Measurements from ENCODE around the gene FAM240B. TPM values are rescaled to one million over a fixed set of nuclear protein-coding genes. Genes with fewer than 3 reads are reported as not detected.

Gene FAM240B
- total and polyA plus RNA-seq, 2 of the 13 experiments (the other 11 are each of a cell fraction or from before 2014, with no cell fraction given), result not detected

- H3K4me1 ChIP-seq (ENCODE audit: insufficient read depth, low read length), result no peaks in the 10 kb centered on the region
- no peaks in the 10 kb centered on the region for H3K36me3 ChIP-seq (replicated peaks in 1 of 2; ENCODE audit: control insufficient read depth in 1 of 2, insufficient read depth in 2 of 2, low read length in 2 of 2)
- CTCF ChIA-PET (ENCODE audit: low intra/inter-chr PET ratio, low total read pairs), result no interaction called here
- no TSS peak for BruUV-seq (replicated peaks)
- no peak overlapping the region for H3K9ac ChIP-seq (ENCODE audit: insufficient read depth, low read depth, low read length)
- no peak overlapping the region for H3K4me3 ChIP-seq (replicated peaks in 1 of 3; ENCODE audit: insufficient read depth in 1 of 3, low read depth in 2 of 3, low read length in 3 of 3)
- no peaks in the 10 kb centered on the region for H3K79me2 ChIP-seq (ENCODE audit: insufficient read depth, low read length)
- ATAC-seq (no peak), FAIRE-seq (no peak), DNase-seq (ENCODE audit: low spot score) (no peak)
- intact Hi-C loops (cut with micrococcal nuclease; ENCODE audit: unreplicated experiment) (no loop called here), in situ Hi-C loops (cut with HindIII; ENCODE audit: extremely low pct_ligation_motif_present, low pct_unique_long_range_greater_than_20kb) (no loop called here)
- no peak overlapping the region for H2AFZ ChIP-seq (ENCODE audit: low read length)
- no peaks in the 10 kb centered on the region for H3K9me3 ChIP-seq (ENCODE audit: low read length)
- WGBS (ENCODE audit: low lambda C conversion rate), result 5% methylated on average over 2 of the region's 2 CpGs
- H3K27me3 ChIP-seq (ENCODE audit: control insufficient read depth in 1 of 2, insufficient read depth in 2 of 2, low read length in 2 of 2), result peaks cover 1 to 22% of the 10 kb centered on the region in 2 experiments; a peak in 4 of 5 replicates
- no peak overlapping the region for H3K27ac ChIP-seq (ENCODE audit: extremely low read length, insufficient read depth, low read length)
- H3K4me2 ChIP-seq (ENCODE audit: low read depth, low read length), result no peak overlapping the region
- H4K20me1 ChIP-seq (ENCODE audit: insufficient read depth, low read length), result no peaks in the 10 kb centered on the region
- POLR2A ChIA-PET, result no interaction called here
- TF ChIP-seq ZNF567 (CRISPR knock-in tag; IDR thresholded peaks at IDR 0.05; ENCODE audit: borderline replicate concordance), result no peak
- no peak for TF ChIP-seq RFXAP (CRISPR knock-in tag; IDR thresholded peaks at IDR 0.05; ENCODE audit: borderline replicate concordance)
- no peak for TF ChIP-seq ZBTB46 (CRISPR knock-in tag; IDR thresholded peaks at IDR 0.05; ENCODE audit: borderline replicate concordance)
- no peak for TF ChIP-seq NFE2 (CRISPR knock-in tag; IDR thresholded peaks at IDR 0.05)
- no peak for TF ChIP-seq GABPB1 (CRISPR knock-in tag; IDR thresholded peaks at IDR 0.05)
- no peak for TF ChIP-seq STAT6 (CRISPR knock-in tag; IDR thresholded peaks at IDR 0.05; ENCODE audit: borderline replicate concordance)
- no peak for TF ChIP-seq ZNF569 (CRISPR knock-in tag; IDR thresholded peaks at IDR 0.05; ENCODE audit: borderline replicate concordance)
- no peak for TF ChIP-seq REXO4 (CRISPR knock-in tag; IDR thresholded peaks at IDR 0.05; ENCODE audit: borderline replicate concordance)
- TF ChIP-seq ZBTB7B (CRISPR knock-in tag; IDR thresholded peaks at IDR 0.05), result no peak
- no peak for TF ChIP-seq FOXA3 (CRISPR knock-in tag; IDR thresholded peaks at IDR 0.05)
- no peak for TF ChIP-seq ZMAT5 (CRISPR knock-in tag; IDR thresholded peaks at IDR 0.05; ENCODE audit: borderline replicate concordance, low read depth)
Measured at GRCh38 chr9:38737246-38737645, 17.3 kb upstream of the FAM240B start.
